Lung microvascular endothelial cell (primary cell): ENCODE measurements around the gene KHNYN. TPM values are rescaled to one million over a fixed set of nuclear protein-coding genes. Genes with fewer than 3 reads are reported as not detected.
A peak's percentile ranks its signal among the peaks of the same experiment; 100 is the strongest.
"Not testable (repeated sequence)": the region's sequence is repeated elsewhere in the genome, so short reads cannot be mapped to it uniquely, and the experiment has no call there.

Experiments
- DNase-seq, 2 donors: peaks; one replicate each; pipeline versions ENCODE4 v3.0.0 to v3.0.0-alpha.2; 2010; ENCODE audit warnings: low read depth in 2 of 2
- total RNA-seq: library from RNA; depleted of rRNA; stranded (reverse); fragments of >200 nt; gene quantifications from 2 replicates; pipeline ENCODE4 v1.2.1, GENCODE V29; 2014

KHNYN gene
- 30.3 and 45.8 TPM in 2 replicates for total RNA-seq

GRCh38 chr14:24429395-24430142, at the start of gene KHNYN, which contains the start of gene CBLN3:
TSS of gene KHNYN (plus strand) at chr14:24429954. CDS start at chr14:24430731, 777 bp downstream.
TSS of gene CBLN3 (minus strand) at chr14:24429668. CDS start at chr14:24429054, 614 bp downstream.
- peak; percentile 90 to 94 for DNase-seq

DNA sequence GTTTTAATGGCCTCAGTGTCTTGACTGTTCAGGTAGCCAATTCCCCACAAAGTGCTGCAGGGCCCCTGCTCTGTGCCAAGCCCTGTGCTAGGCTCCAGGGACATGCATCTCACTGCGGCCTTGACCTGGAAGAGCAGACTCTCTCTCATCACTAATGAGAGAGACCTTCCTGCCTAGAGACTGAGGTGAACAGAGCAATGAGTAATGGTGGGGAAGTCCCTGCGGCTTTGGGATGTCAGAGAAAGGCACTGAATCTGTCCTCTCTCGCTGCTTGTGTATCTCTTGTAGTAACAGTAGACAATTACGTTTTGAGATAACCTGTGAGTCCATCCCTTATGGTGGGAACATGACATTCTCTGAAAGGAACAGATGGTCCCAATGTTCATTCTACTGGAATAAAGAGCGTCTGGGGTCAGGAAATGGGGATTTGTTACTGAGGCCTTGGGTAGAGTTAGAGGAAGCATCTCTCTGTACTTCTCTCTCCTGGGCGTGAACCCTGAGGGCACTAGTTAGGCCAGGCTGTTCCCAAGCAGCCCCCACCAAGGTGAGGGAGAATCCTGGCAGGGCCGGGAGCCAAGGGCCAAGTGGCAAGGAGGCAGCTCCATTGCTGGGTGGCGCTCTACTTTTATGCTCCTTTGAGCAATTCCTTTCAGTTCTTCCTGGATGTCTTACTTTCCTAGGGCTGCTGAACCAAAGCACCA, 48.2 kb upstream of the KHNYN start:
- DNase-seq = no peak

GRCh38 chr14:24382064-24382371, 47.7 kb upstream of the KHNYN start:
- DNase-seq = no peak

- DNase-seq = no peak
Observed at GRCh38 chr14:24384169-24384568, 45.6 kb upstream of the KHNYN start.

DNA sequence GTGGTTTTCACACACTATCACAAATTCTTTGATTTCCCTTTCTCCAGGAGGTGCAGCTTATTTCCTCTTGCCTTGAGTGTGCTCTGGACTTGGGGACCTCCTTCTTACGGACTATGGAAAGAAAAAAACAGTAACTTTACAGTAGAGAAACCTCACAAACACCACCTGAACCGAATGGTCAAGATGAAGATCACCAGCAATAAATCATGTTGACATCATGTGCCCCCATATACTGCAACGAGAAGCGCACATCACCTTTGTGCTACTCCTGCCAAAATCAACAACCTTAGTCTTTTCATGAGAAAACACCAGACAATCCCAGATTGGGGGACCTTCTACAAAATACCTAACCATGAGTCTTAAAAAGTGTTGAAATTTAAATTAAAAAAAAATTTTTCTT, 44.2 kb upstream of the KHNYN start:
- DNase-seq = no peak

DNA sequence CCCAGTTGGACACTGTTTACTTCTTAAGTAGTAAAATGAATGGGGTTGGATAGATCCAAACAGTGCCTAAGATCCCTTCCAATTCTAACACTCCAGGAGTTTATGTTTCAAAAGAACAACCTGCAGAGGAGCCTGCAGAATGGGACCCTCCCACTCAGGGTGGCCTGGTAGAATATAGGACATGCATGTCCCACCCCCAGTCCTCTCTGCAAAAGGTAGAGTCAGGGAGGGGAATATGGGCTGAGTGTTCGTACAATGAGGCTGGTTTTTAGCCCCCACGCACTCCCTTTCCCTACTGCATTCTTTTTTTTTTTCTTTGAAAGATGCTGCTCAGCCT, 42.8 kb upstream of the KHNYN start:
- DNase-seq = no peak

GRCh38 chr14:24387579-24387978, 42.2 kb upstream of the KHNYN start:
- not testable (repeated sequence) for DNase-seq

- no peak for DNase-seq
Observed at GRCh38 chr14:24388474-24389179, 41.1 kb upstream of the KHNYN start.

- peak; percentile 39 to 59 for DNase-seq
Observed at GRCh38 chr14:24389226-24389848, 40.4 kb upstream of the KHNYN start.

DNA sequence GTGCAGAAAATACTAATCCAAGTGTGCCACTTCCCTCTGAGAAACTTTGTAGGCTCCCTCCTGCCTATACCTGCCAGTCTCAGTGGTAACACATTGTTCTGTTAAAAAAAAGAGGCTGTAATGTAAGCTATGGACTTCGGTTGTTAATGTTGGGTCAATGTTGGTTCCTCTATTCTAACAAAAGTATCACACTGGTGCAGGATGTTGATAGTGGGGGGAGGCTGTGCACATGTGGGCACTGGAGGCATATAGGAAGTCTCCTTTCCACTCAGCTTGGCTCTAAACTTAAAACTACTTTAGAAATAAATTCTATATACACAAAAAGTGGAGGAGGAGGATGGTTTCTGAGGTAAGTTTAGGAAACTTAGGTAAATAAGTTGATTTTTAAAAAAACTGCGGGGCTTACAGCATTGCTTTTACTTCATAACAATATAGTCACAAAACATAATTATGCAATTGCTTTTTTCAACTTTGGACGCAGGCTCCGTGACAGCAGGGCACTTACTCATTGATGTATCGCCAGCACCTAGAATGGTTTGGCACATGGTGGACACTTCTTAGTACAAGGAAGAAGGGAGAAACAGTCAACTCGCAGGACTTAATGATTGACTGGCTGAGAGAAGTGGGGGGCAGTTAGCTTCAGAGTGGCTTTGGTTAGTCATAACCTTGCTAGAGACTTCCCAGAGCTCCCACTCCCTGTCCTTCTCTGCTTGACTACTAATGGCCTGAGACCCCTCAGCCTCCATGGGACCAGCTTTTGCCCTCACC, 38.9 kb upstream of the KHNYN start:
- no peak for DNase-seq

DNA sequence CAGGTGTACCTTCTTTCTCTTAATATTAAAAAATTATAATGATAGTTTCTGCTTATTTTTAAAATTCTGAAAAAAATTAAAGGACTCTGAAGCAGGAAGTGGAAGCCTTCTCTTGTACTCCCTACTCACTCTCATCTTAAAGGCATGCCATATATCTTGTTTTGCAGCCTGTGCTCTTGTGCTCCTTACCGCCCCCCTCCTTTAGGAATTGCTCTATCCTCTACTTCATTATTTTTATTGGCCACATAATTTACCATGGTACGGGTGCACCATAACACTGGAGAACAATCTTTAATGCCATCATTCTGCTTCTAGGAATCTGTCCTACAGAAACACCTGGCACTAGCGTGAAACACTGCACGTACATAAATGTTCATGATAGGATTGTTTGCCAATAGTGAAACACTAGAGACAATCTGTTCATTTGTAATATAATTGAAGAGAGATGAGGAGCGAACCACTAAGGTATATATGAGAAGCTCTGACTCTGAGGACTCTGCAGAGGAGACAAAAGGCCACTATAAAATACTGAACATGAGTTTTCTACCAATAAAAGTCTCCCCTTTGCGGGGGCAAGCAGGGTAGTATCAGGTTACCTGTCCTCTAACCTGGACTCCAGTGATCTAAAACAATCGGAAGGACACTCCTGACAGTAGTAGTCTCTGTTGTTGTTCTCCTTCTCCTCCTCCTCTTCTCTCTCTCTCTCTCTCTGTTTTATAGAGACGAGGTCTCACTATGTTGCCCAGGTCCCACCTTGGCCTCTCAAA, 37.2 kb upstream of the KHNYN start:
- DNase-seq = peak in 1 of 2 donors; percentile 29

DNA sequence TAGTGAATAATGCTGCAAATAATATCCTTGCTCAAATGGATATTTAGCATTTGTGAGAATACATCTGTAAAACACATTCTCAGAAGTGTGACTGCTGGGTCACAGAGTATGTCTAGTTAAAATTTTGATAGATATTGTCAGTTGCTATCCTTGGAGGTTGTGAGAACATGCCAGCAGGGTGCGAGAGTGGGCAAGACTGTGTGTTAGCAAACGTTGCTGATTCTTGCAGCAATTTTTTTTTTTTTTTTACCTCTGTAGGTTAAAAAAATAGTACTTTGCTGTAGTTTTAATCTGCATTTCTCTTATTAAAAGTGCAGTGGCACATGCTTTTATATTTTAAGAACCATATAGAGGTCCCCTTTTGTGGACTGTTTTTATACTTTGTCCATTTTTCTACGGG, 35.5 kb upstream of the KHNYN start:
- DNase-seq = no peak

DNA sequence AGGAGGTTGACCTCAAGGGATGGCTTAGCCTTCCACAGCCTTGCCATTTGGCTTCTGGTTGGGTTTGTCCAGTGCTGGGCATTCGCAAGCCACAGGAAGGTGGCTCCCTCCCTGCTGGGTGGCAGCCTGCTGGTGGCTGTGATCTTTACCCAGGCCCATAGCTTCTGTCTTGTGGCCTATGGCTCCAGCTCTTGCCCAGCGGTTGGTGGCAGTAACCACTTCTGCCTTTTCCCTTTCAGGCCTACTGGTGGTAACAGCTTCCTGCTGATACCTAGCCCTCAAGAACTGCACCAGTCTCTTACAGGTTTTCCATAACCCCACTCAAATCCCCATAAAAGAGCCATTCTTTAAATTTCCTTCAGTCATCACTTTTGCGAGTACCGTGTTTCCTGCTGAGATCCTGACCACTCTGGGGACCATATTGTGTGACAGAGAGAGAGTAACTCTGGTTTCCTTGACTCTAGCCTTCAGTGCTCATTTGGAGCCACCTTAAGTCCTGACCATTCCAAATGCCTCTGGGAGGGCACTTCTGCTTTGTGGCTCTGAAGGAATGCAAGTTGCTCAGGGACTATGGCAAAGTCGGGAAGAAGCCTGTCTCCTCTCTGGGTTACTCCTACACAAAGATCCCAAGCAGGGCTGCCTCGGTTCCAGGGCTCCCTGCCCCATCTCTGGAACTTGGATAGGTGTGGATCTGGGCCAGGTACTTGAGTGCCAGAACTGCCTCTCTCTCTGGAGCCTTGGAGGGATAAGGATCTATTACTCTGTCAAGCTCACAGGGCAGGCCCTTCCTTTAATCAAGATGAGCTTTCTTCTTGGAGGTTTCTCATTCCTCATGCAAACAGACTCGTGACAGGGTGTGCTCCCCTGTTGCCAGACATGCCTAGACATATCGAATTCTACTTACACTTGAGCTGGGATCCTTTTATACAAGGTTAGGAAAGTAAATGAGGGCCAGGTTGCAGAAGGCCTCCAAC, 33.9 kb upstream of the KHNYN start:
- no peak for DNase-seq

DNA sequence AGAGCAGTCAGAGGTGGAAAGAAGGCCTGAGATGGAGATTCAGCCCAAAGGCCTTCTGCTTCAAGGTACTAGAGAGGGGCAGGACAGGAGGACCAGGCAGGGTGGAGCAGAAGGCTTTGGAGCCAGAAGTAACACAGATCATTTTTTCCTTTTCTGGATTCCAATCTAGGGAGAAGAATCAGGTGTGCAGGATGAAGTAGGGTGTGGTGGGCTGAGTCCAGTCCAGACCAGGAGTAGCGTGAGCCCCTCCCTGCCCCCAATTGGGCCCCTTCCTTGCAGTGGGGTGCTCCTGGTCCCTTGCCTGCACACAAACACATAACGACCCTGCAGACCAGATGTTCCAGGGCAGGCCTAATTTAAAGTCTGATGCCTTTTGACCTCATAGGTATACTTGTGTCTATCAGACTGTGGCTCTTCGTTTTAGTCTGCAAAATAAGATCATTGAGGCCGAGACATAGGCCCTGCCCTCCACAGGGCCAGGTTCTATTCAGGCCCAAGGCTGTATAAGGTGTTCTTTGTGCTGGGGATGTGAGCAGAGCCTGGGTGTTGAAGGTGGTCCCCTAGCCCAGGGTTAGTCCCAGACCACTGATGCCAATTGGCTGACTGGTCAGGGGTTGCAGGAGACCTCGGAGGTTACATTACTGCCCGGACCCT, 32.0 kb upstream of the KHNYN start:
- DNase-seq = no peak

GRCh38 chr14:24398293-24398652, 31.5 kb upstream of the KHNYN start:
- DNase-seq = no peak

DNA sequence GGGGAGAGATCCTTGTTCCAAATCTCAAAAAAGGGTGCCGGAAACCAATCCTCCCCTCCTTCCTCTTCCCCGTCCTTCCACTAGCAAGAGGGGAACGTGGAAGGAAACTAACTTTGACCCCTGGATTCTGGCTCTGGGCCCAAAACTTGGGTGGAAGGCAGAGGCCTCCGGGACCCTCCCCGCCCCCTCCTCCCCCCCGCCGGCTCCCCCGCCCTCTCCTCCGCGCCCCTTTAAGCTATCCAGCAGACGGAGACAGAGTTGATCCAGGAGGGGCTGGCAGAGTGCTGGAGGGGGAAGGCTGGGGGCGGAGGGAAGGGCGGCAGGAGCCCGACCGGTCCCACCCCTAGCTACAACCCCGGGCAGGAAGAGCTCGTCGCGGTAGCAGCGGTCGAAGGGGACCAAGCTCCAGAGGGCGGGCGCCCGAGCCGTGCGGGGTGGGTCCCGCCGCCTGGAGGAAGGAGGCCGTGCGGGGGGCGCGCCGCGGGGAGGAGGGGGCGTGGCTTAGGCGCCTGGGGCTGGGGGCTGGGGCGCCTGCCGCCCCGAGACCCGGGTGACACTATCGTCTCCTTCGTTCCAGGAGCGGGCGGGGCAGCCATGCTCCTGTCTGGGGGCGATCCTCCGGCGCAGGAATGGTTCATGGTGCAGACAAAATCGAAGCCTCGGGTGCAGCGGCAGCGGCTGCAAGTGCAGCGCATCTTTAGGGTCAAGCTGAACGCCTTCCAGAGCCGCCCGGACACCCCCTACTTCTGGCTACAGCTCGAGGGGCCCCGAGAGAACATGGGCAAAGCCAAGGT, 30.9 kb upstream of the KHNYN start, which contains the start of gene NYNRIN:
NYNRIN (plus strand) TSS at position 351 of the 794 bp plus-strand sequence; CDS start at position 595, 244 bp downstream.
- DNase-seq = peak; percentile 33 to 44

DNA sequence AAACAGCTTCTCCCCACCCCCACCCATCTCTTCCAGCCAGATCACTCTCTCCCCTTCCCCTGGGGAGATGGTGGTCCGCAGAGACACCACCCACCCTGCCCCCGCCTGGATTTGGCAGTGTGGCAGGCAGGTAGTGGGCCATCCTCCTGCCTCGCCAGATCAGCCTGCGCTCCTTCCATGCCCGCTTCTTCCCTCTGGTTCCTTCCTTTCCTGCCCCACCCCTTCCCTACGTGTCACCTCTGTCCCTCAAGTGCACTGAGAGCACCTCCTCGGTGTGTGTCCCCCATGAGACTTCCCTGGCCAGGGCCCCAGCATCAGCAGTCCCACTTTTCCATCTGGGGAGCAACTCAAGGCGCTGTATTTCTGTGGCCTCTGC, 30.3 kb upstream of the KHNYN start:
- no peak for DNase-seq
